Amniotic stem cell (primary cell): ENCODE measurements around the gene ZSCAN16.

Source experiments
- DNase-seq: peaks from one replicate; lab custom pipeline; 2025; lab: John Stamatoyannopoulos, UW

Gene ZSCAN16

GRCh38 chr6:28134015-28134414 is 9.6 kb downstream of the ZSCAN16 start:
- DNase-seq = peak; percentile 3

- DNase-seq = no peak
These were observed 10.3 kb downstream of the ZSCAN16 start for GRCh38 chr6:28134716-28135115.

DNA sequence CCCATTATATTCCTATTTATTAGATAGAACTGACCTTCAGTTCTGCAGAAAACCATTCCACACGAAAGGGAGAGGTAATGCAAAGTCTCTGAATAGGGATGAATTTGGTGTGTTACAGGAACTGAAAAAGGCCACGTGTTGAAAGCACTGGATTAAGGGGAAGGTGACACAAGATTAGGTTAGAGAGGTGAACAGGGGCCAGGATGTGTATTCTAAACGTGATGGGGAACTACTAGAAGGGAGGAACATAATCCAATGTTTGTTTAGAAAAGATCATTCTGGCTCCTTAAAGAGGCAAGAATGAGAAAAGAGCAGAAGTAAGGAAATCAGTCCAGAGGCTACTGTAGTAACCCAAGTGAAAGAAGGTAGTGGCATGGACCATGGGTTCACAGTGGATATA is 11.0 kb downstream of the ZSCAN16 start:
- no peak for DNase-seq

DNA sequence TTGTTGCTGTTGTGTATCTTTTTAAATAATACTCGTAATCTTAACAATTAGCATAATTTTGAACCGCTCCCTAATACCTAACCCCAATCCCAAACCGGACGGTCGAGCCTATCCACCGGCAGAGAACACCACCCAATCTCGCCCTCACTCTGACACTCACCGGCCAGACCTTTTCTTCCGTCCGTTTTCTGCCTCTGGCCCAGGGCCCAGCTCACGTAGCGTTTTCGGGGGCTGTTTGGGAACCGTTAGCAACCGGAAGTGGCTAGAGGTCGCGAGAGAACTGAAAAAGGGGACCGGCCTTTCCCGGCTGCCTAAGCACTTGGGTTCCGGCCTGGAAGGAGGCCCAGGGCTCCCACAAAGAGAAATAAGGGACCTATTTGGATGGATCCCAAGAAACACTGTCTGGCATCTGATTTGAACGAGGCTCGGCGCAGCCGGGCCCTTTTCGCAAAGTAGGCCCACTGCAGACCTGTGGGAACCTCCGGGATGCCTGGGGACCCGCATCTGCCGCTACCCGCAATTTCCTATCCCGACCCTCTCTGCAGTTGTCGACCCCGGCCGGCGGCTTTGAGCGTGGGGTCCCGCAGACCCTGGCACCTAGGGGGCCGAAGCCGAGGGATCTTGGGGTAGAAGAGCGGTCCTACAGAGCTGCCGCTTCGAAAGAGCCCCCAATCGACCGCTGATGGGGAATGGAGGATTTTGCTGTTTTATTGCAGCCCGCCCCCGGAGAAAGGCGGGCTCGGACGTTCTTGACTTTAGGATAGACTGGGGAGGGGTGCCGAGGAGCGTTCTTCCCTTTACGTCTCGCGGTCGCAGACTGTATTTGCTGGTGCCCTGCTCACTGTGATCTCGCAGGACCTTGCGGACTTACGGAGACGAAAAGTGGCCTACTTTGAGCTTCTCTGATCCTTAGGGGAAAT is 12.4 kb downstream of the ZSCAN16 start:
- peak; percentile 88 for DNase-seq

DNA sequence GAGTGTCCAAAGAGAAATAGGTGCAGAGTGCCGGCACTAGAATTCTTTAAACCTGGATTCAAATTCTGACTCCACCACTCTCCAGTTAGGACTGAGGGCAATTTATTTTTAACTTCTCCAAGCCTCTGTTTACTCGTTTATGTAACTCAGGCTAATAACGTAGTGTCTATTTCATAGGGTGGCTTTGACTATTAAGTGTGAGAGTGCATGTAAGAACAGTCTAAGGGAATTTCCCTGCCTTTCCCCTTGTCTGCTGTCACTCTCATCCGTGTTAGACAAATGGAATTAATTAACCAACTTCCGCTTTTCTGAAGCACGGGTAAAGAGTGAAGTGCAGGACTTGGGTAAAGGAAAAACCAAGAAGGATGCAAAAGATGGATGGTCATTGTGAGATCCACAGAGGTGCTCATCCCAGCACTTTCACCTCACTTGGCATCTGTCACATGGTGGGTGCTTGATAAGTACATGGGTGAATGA is 13.1 kb downstream of the ZSCAN16 start:
- DNase-seq = no peak

GRCh38 chr6:28139860-28140543 is 15.6 kb downstream of the ZSCAN16 start:
- no peak for DNase-seq

- DNase-seq = no peak
These were observed 16.2 kb downstream of the ZSCAN16 start for GRCh38 chr6:28140616-28141015.

GRCh38 chr6:28141500-28142329 is 17.3 kb downstream of the ZSCAN16 start, which contains the start of gene ZKSCAN8:
TSS of gene ZKSCAN8 (plus strand) at chr6:28141883. CDS start at chr6:28148408, 6,525 bp downstream.
- peak; percentile 36 for DNase-seq

DNA sequence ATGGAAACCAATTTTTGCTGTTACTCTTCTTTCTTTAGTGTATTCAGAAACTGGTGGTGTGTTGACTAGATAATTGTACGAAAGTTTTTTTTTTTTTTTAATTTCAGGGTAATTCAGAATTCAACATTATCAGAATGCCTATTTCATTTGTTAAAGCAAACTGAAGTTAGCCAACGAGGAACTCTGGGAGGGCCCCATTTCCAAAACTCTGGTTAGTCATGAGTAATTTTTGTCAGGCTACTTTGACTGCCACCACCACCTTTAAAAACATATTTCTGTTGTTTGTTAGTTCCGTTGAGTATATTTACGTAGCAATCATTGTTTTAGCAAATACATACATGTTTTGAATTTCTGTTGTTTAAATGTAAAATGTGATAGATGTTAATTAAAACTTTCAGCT is 18.0 kb downstream of the ZSCAN16 start:
- DNase-seq = peak; percentile 7

- no peak for DNase-seq
These were observed 20.8 kb downstream of the ZSCAN16 start for GRCh38 chr6:28145231-28145630.

DNA sequence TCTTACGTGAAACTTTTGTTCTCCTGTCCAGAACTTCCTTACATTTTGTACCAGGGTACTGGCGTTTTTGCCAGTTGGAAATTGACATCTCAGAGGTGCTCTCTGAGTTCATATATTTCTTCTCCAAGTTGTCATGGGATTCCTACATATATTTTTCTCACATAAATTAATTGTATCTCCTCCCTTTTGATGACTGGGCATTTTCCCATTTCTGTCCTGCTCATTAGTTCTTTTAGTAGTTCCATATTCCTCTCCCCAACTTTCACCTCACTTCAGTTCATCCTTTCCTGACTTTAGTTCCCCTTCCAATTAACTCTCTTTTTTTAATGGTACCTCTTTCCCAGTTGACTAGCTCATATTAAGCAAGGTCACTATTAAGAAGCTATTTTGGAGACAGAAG is 28.1 kb downstream of the ZSCAN16 start:
- no peak for DNase-seq

DNA sequence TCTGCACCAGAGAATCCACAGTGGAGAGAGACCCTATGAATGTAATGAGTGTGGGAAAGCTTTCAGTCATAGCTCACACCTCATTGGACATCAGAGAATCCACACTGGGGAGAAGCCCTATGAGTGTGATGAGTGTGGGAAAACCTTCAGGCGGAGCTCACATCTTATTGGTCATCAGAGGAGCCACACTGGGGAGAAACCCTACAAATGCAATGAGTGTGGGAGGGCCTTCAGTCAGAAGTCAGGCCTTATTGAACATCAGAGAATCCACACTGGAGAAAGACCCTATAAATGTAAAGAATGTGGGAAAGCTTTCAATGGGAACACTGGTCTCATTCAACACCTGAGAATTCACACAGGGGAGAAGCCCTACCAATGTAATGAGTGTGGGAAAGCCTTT is 29.1 kb downstream of the ZSCAN16 start:
- no peak for DNase-seq

DNA sequence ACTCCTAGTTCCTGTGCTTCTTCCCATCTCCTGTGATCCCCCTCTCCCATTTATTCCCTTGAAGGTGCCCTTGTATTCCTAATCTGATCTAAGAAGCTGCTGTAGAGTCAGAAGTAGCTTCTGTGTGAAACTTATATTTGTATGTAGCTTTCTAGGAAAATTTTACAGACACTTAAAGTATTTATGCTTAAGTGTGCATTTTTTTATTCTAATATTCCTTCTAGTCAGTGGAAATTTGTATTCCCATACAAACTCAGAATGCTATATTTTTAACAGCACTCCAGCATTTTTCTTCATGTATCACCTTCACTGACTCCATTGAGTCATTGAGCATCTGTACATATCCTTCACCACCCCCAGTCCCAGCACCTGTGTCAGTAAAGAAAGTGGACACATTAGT is 29.9 kb downstream of the ZSCAN16 start:
- DNase-seq = no peak

GRCh38 chr6:28158318-28158717 is 33.9 kb downstream of the ZSCAN16 start:
- no peak for DNase-seq

DNA sequence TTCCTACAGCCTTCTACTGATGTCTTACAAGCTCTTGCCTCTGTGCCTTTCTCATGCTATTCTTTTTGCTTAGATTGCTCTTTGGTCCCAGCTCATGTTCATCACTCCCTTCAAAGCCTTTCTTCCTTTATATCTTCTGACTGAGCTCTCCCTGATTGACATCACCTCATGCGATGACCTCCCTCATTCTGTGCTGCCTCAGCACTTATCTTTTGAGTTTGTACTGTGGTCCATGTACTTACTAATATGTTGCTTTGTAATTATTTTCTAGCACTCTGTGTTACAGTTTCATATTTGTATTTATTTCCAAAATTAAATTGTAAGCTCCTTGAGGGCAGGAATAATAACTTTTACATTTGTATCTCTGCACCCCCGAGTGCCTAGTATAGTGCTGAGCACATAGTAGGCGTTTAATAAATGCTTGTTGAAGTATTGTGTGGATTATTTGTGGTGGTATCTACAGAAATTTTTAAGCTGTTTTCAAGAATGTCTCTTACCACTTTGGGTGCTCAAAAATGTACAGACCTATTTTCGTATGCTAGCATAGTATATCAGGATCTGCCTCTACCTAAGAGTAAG is 34.7 kb downstream of the ZSCAN16 start:
- DNase-seq = no peak

DNA sequence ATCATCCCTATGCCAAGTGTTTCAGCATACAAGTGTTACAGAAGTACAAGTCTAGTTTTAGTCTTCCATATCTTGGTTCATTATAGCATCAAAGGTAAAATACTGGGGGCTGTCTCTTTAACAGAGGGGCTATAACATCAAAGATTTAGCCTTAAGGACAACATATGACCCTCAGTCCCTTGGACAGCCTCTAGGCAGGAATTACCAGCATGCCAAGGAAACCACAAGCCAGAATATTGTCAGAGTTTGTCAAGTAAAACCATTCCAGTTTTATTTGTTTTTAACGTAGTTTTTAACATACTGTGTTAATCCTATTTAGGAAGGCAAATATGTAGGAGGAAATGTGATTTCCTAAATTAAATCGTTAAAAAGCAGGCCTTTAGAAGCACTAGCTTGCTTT is 35.8 kb downstream of the ZSCAN16 start:
- DNase-seq = no peak

GRCh38 chr6:28161410-28162079 is 37.1 kb downstream of the ZSCAN16 start:
- DNase-seq = peak; percentile 5

DNA sequence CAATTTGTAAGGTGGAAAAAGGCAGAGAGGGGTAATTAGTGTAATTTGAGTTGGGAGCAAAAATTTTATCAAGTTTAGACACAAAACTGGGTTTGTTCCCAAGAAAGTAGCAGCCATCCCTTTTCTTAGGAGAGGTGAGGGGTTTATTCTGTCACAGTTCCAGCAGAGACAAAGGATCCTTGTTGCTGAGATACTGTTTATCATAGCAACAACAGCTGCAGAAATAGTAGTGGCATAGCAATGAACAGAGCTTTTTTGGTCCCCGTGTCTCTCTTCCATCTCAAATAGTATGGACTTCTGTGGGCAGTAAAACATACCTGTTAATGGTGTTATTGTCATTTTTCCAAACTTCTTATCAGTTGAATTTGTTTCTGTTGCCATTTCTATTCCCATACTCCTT is 41.2 kb downstream of the ZSCAN16 start:
- DNase-seq = no peak

DNA sequence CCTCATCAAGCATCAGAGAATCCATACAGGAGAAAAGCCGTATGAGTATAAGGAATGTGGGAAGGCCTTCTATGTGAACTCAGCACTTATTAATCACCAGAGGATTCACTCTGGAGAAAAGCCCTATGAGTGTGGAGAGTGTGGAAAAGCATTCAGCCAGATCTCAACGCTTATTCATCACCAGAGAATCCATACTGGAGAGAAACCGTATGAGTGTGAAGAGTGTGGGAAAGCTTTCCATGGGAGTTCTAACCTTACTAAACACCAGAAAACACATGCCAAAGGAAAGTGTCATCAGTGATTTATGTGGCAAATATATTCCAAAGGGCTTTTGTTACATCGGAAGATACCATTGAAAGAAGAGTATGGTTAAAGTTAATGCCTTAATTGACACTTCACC is 42.7 kb downstream of the ZSCAN16 start:
- DNase-seq = peak; percentile 78

- no peak for DNase-seq
These were observed 43.5 kb downstream of the ZSCAN16 start for GRCh38 chr6:28167926-28168325.

GRCh38 chr6:28171271-28171670 is 46.9 kb downstream of the ZSCAN16 start:
- DNase-seq = no peak
